Germinal center (tissue), 1 donor: Measurements from ENCODE around the gene MYOM3.

ENCODE experiments used
- DNase-seq: peaks from one replicate; pipeline ENCODE4 v3.0.0; 2012; ENCODE audit warnings: mixed read lengths, low spot score

MYOM3 gene

DNA sequence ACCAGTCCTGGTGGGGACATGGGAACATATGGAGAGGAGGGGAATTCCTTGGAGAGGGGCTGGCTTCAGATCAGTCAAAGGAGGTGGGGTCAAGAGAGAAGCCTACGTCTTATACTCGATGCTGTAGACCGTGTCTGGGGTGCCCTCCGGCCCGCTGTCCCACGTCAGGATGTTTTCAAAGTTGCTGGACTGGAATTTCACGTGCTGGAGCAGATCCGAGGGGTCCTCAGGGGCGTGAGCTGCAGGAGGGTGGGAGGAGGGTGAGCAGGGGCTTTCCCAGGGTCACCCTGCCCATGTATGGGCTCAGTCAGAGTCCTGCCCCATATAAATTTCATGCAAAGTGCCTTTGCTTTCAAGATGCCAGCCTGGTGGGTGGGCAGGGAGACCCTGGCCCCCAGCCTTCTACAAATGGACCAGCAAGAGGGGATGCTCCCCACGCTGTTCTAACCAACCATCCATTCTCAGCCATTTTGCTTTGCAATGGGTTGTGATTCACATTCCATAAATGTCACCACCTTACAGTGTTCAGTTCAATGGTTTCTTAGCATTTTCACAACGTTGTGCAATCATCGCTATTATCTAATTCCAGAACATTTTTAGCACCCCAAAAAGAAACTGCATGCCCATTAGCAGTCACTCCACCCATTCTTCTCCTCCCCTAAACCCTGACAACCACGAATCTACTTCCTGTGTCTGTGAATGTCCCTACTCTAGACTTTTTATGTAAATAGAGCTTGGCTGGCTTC, 26.7 kb upstream of the MYOM3 start:
- DNase-seq, result no peak

- no peak for DNase-seq
Measured at GRCh38 chr1:24136956-24137539, 25.1 kb upstream of the MYOM3 start.

DNA sequence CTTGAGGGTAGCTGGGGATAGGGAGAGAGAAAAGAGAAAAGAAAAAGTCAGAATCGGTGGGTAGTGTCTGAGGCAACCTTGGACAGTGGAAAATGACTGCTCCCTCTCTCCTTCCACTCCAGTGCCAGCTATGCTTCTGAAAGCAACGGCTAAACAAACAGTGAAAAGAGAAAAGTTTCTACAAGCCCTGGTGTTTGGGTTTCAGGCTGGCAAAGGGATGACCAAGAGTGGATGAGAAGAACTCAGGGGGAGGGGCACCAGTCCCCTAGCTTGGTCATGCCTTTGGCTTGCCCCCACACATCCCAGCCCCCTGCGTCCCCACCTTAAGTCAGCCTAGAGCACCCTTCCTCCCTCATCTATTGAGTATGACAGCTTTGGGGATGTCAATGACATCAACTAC, 22.4 kb upstream of the MYOM3 start:
- no peak for DNase-seq

DNA sequence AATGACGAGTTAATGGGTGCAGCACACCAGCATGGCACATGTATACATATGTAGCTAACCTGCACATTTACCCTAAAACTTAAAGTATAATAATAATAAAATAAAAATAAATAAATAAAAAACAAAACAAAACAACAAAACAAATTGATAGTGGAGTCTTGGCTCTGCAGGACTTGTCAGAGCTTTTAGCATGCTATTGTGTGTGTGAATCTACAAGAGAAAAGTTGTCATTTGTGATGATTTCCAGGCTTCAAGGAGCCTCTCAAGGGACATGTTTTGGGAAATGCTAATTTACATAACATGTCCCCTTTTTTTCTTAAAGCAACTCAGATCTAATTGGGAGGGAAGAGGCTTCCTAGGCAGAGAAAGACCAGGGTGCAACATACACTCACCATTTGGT, 21.9 kb upstream of the MYOM3 start:
- no peak for DNase-seq

GRCh38 chr1:24130385-24130784, 18.4 kb upstream of the MYOM3 start:
- DNase-seq, result no peak

DNA sequence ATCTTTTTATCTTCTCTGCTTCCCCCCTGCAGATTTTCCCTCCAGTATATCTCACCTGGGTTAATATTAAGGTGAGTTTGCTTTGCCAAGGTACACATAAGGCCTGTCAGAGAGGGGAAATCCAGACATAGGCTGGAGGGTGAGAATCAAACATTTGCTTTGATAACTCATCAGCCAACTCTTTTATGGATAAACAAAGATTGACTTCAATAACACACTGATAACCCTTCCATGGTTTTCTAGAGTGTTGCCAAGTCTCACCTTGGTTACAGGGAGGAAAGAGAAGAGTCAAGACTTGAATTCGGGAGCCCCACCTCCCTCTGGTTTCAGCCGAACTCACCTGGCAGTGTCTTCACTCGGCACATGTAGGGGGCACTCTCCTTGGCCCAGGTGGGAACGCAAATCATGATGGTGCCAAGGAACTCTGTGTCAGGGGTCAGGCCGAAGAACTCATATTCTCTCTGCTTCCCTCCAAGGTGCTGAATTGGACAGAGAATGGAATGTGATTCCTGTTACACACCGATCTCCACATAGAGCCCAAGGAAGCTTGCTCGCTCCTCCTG, 15.9 kb upstream of the MYOM3 start:
- no peak for DNase-seq

DNA sequence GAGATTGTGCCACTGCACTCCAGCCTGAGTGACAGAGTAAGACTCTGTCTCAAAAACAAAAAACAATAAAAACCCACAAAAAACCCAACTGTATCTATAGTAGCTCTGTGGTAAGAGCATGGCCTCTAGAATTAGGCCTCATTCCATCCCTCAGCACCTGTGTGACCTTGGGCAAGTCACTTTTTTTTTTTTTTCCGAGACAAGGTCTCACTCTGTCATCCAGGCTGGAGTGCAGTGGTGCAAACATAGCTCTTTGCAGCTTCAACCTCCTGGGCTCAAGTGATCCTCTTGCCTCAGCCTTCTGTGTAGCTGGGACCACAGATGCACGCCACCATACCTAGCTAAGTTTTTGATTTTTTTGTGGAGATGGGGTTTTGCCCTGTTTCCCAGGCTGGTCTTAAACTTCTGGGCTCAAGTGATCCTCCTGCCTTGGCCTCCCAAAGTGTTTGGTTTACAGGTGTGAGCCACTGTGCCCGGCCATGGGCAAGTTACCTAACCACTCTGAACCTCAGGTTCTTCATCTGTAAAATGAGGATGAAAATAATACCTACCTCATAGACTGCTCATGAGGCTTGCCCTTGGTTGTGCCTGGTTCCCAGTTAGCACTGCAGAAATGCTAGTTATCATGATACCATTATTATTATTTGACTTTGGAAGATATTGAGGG, 15.3 kb upstream of the MYOM3 start:
- no peak for DNase-seq

DNA sequence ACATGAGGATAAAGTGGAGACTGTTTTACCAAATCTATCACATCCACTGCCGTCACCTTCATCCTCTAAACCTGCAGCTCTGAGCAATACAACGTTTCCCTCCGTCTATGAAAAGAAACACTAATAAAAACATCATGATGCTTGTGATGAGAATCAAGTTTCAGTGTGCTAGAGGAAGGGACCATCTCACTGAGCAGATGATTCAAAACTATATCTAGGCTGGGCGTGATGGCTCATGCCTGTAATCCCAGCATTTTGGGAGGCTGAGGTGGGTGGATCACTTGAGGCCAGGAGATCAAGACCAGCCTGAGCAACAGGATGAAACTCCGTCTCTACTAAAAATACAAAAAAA, 14.7 kb upstream of the MYOM3 start:
- no peak for DNase-seq

- DNase-seq, result no peak
Measured at GRCh38 chr1:24126018-24126671, 14.2 kb upstream of the MYOM3 start.

GRCh38 chr1:24125456-24125855, 13.5 kb upstream of the MYOM3 start:
- no peak for DNase-seq

DNA sequence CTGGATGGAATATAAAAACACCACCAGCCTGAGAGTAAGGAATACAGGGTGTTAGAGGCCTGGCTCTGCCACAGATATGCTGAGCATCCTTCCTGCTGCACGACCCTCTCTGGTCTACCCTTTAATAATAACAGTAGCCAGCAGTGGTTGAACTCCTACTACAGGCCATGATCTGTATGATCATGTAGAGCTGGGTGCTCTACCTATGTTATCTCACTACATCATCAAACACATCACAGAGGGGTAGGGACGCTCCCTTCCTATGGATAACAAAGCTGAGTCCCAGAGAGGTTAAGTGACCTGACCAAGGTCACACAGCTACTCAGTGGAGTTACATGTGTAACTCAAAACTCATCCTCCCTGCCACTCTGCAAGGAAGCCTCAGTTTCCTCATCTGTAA, 13.0 kb upstream of the MYOM3 start:
- DNase-seq, result no peak

DNA sequence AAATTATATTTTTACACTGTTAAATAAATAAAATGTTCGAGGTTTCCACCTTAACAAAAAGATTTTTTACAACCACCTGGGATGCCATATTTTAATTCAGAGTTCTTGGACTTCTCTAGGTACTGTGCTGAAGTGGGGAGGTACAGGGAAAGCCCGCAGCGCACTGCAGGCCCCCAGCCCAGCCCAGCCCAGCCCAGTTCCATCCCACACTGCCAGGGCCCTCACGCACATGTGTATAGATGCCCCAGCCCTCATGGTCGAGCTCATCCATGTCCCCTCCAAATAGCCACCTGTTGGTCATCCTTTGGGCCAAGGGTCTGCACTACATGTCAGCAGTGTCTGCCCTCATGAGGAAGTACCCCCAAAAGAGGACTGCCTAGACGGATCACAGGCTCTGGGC, 11.7 kb upstream of the MYOM3 start:
- no peak for DNase-seq

DNA sequence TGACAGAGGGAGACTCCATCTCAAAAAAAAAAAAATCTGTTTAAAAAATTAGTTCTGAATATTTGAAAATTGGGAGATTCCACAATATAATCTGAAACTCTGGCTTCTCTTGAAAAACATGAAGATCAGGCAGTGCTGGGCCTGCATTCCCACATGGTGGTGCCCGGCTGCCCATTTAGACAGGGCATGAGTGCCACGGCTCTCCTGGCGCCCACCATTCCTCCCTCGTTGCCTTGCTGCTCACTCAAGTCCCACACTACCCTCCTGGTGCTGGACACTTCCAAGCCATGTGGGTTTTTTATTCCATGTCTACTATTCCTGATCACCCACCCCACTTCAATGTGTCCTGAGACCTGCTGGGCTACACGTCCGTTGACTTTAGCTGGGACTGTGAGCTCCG, 10.8 kb upstream of the MYOM3 start:
- DNase-seq, result no peak

GRCh38 chr1:24121406-24121805, 9.5 kb upstream of the MYOM3 start:
- no peak for DNase-seq

DNA sequence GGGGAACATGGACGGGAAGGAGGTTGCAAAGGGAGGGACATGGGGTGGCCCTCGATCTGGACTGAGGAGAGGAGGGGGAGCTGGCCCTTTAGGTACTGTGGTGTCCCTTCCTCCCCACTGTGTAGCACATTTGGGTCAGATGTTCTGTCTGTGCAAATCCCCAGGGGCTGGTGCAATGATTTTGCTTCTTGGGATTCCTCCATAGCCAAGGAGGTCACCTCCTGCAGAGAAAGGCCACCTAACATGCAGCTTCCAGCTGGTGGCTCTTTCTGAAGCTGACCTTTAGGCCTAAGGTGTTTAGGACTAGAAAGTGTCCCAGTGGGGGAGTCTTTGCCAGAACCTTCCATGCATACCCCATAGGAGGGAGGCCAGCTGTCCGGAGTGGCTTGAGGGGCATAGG, 9.0 kb upstream of the MYOM3 start:
- no peak for DNase-seq

DNA sequence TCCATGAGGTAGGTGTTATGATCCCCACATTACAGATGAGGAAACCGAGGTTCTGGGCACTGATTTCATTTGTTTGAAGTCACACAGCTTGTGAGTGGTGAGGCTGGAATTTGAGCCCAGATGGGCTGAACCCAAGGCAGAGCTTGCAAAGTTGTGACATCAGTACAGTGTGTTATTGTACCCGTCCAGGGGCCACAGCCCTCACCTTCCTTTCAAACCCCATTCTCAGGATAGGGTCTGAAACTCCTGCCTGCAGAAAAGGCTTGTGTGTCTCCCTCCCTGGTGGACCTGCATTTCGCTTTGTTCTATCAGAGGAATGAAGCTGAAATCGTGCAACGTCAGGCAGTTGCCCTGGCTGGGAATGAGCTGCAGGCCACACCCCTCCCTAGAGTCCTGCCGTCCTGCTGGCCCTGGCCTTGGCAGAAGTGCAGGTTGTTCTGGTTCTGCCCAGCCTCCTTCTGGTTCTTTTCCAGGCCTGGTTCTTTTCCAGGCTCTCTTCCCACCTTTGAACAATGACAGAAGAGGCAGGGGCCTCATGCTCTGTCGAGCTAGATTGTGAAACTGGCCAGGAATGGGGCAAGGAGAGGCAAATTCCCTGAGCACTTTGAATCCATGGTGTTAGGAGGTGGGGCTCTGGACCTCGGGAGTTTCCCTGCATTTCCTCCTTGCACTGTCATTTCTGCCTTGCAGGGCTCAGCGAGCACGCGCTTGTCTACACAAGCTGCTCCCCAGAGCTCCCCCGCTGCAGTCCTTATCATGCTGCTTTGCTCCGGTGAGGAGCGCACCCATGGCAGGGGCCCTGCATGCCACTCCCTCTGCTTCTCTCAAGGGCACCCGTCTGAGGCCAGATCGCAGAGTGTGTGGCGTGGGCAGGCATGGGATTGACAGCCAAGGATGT, 8.2 kb upstream of the MYOM3 start:
- no peak for DNase-seq

GRCh38 chr1:24119489-24119858, 7.5 kb upstream of the MYOM3 start:
- DNase-seq, result no peak

DNA sequence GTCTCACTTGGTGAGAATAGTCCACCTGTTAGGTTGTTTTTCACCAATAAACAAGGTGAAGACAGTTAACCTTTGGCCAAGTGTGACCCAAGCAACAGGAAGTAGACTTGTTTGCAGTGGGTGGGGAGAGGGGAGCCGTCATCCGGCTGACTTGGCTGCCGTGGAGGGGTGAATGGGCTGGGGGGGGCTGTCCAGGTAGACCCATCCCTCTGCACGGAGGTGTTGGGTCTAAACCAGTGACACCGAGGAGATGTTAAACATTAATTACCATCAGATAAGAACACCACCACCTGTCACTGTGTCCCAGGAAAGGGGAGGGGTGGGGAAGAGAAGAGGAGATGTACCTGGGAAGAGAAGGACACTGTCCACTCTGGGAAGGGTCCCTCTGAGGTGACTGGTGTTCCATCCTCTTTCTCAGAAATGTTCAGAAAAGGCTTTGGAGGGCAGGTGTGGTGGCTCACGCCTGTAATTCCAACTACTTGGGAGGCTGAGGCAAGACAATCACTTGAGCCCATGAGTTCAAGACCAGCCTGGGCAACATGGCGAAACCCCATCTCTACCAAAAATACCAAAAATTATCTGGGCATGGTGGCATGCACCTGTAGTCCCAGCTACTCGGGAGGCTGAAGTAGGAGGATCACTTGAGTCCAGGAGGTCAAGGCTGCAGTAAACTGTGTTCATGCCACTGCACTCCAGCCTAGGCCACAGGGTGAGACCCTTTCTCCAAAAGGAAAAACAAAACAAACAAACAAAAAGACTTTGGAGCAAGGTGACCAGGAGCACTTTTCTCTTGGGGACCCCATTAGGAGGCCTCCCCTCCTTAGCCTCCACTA, 6.7 kb upstream of the MYOM3 start:
- DNase-seq, result no peak

- no peak for DNase-seq
Measured at GRCh38 chr1:24117722-24118409, 5.9 kb upstream of the MYOM3 start.

DNA sequence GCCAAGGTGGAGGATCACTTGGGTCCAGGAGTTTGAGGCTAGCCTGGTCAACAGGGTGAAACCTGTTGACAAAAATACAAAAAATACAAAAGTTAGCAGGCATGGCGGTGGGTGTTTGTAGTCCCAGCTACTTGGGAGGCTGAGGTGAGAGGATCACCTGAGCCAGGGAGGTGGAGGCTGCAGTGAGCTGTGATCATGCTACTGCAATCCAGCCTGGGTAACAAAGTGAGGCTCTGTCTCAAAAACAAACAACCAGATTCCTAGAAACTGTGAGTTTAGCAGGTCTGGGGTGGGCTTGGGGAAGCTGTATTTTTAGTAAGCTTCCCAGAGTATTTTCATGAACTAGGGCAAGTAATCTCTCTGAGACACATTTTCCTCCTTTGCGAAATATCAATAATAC, 5.2 kb upstream of the MYOM3 start:
- no peak for DNase-seq
